ENCODE results near the gene KCNJ10. TPM values are rescaled to one million over a fixed set of nuclear protein-coding genes. Genes with fewer than 3 reads are reported as not detected.

KCNJ10 gene
- total RNA-seq, 2 experiments from 2014 or later, result 0.29 TPM; not detected in 1

DNA sequence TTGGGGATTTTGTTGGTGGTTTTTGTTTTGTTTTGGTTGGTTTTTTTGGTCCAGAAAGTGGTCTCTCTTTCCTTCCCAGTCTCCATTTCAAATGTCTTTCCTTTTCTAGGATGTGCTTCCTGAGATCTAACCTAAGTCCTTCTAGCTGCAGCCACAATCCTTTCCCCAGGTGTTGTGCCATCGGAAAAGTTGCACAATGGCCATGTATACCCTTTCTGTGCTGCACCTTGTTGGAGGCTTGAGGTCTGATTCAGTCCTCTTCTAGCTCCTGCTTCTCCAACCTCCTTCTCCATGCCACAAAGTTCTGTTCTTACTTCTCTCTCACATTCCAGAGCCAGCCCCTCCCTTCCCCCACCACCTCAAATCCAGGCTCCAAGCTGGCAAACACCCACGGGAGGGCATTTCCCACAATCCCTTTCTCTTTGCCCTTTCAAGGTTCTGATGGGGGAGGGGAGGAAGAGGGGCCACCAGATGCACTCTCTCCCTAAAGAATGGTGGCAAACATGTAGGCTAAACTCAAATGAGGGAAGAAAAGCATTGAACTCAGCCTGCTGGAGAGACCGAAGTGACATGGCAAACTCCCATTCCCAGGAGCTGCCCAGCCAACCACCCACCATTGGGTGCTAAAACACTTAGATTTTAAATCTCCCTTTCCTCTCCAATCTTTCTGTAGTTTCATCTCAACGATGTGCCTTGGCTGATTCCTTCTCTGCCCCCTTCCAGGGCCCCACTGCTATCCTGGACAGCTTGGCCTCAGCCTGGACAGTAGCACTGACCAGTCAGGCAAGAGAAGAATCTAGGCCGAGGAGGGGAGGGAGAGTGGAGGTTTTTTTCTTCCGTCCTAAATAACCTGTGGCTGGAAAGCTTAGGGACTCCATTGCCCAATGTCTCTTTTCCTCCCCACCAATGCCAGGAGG, 2.9 kb downstream of the KCNJ10 start:
- ChIA-PET CTCF (ENCODE audit: unreplicated experiment) (interaction anchor here (0.6 to 1.4 kb wide), 2 partner anchors 14 to 57 kb away, joined by 4 to 6 read pairs; partner anchors contain the start of gene KCNJ9), POLR2A (interaction anchor here (0.6 kb wide), 1 partner anchor 68 kb away, joined by 3 read pairs; no protein-coding TSS in a partner anchor)
- no peaks in the 10 kb centered on the region for H3K9me3 ChIP-seq (ENCODE audit: low read length)
- H3K9me2 ChIP-seq (ENCODE audit: insufficient read depth, low read length), result no peaks in the 10 kb centered on the region
- TF ChIP-seq, protein P1, sequence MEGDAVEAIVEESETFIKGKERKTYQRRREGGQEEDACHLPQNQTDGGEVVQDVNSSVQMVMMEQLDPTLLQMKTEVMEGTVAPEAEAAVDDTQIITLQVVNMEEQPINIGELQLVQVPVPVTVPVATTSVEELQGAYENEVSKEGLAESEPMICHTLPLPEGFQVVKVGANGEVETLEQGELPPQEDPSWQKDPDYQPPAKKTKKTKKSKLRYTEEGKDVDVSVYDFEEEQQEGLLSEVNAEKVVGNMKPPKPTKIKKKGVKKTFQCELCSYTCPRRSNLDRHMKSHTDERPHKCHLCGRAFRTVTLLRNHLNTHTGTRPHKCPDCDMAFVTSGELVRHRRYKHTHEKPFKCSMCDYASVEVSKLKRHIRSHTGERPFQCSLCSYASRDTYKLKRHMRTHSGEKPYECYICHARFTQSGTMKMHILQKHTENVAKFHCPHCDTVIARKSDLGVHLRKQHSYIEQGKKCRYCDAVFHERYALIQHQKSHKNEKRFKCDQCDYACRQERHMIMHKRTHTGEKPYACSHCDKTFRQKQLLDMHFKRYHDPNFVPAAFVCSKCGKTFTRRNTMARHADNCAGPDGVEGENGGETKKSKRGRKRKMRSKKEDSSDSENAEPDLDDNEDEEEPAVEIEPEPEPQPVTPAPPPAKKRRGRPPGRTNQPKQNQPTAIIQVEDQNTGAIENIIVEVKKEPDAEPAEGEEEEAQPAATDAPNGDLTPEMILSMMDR (conservative IDR thresholded peaks at IDR 0.05; ENCODE audit: low read length), result no peak
- no peak for TF ChIP-seq EZH2phosphoT487 (IDR thresholded peaks at IDR 0.05; ENCODE audit: borderline replicate concordance, low read depth, low read length)
- H2AFZ ChIP-seq (ENCODE audit: low read length), result no peak overlapping the region
- no peak overlapping the region for H3K27ac ChIP-seq (ENCODE audit: low read depth, low read length, poor library complexity, severe bottlenecking)
- no peak for DNase-seq (ENCODE audit: low spot score)
- intact Hi-C loops (cut with micrococcal nuclease; ENCODE audit: unreplicated experiment), result no loop called here
- BruUV-seq (replicated peaks), result no TSS peak
- no peaks in the 10 kb centered on the region for H4K20me1 ChIP-seq (ENCODE audit: insufficient read depth, low read length)
- no peaks in the 10 kb centered on the region for H3K79me2 ChIP-seq (ENCODE audit: insufficient read depth, low read depth, low read length)
- no peak overlapping the region for H3K4me2 ChIP-seq (ENCODE audit: low read length)
- no peak overlapping the region for H3K4me3 ChIP-seq (ENCODE audit: low read depth, low read length, poor library complexity, severe bottlenecking)
- no peaks in the 10 kb centered on the region for H3K36me3 ChIP-seq (ENCODE audit: insufficient read depth, low read length)
- H3K4me1 ChIP-seq (ENCODE audit: insufficient read depth, low read length, poor library complexity, severe bottlenecking), result peaks cover 17% of the 10 kb centered on the region

DNA sequence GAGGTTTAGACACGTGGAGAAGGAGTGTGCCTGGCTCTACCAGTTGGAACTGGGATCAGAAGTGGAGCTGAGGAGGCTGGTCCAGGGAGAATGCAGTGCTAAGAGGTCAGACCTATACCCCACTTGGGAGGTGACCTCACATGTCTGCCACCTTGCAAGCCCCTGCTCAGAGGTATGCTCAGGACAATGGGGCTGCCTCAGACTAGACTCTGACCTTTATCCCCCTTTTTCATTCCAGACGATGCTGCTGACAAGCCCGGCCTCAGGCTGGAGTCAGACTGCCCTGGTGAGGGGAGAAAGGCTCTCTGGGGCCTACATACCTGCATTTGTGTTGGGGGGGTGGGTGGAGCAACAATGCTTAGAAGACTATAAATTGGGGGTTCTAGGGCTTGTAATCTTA, 5.2 kb downstream of the KCNJ10 start:
- H3K4me3 ChIP-seq (ENCODE audit: low read depth, low read length, poor library complexity, severe bottlenecking), result no peak overlapping the region
- H3K4me2 ChIP-seq (ENCODE audit: low read length), result no peak overlapping the region
- no peaks in the 10 kb centered on the region for H3K36me3 ChIP-seq (ENCODE audit: insufficient read depth, low read length)
- H3K9me2 ChIP-seq (ENCODE audit: insufficient read depth, low read length), result no peaks in the 10 kb centered on the region
- POLR2A ChIA-PET, result no interaction called here
- peaks cover 3% of the 10 kb centered on the region for H3K4me1 ChIP-seq (ENCODE audit: insufficient read depth, low read length, poor library complexity, severe bottlenecking)
- no peaks in the 10 kb centered on the region for H4K20me1 ChIP-seq (ENCODE audit: insufficient read depth, low read length)
- TF ChIP-seq, protein P1 (conservative IDR thresholded peaks at IDR 0.05; ENCODE audit: low read length), result no peak
- no peak for TF ChIP-seq EZH2phosphoT487 (IDR thresholded peaks at IDR 0.05; ENCODE audit: borderline replicate concordance, low read depth, low read length)
- no TSS peak for BruUV-seq (replicated peaks)
- intact Hi-C loops (cut with micrococcal nuclease; ENCODE audit: unreplicated experiment), result no loop called here
- H3K9me3 ChIP-seq (ENCODE audit: low read length), result no peaks in the 10 kb centered on the region
- CTCF ChIA-PET (ENCODE audit: unreplicated experiment), result no interaction called here
- no peaks in the 10 kb centered on the region for H3K79me2 ChIP-seq (ENCODE audit: insufficient read depth, low read depth, low read length)
- H2AFZ ChIP-seq (ENCODE audit: low read length), result no peak overlapping the region
- H3K27ac ChIP-seq (ENCODE audit: low read depth, low read length, poor library complexity, severe bottlenecking), result no peak overlapping the region
- DNase-seq (ENCODE audit: low spot score), result no peak

DNA sequence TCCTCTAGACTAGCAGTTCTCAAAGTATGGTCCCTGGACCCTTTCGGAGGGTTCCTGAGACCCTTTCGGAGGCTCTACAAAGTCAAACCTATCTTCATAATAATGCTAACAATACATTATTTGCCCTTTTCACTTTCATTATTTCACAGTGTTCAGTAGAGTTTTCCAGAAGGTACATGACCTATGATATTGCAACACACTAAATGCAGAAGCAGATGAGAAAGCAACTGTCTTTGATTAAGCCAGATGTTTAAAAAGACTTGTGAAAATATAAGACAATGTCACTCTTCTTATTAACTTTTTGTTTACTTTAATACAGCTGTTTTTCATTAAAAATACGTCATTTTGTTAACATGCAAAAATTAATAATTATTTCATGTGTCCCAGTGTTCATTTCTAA, 5.8 kb downstream of the KCNJ10 start:
- CTCF ChIA-PET (ENCODE audit: unreplicated experiment), result interaction anchor here (1.0 kb wide), 1 partner anchor 10 kb away, joined by 3 read pairs; no protein-coding TSS in a partner anchor

More for the DNA sequence above, 5.8 kb downstream of the KCNJ10 start:
- H3K4me1 ChIP-seq (ENCODE audit: insufficient read depth, low read length, poor library complexity, severe bottlenecking), result no peaks in the 10 kb centered on the region
- no peak for TF ChIP-seq EZH2phosphoT487 (IDR thresholded peaks at IDR 0.05; ENCODE audit: borderline replicate concordance, low read depth, low read length)
- TF ChIP-seq, protein P1 (conservative IDR thresholded peaks at IDR 0.05; ENCODE audit: low read length), result no peak
- H3K4me3 ChIP-seq (ENCODE audit: low read depth, low read length, poor library complexity, severe bottlenecking), result no peak overlapping the region
- POLR2A ChIA-PET, result no interaction called here
- no peak overlapping the region for H3K4me2 ChIP-seq (ENCODE audit: low read length)
- H2AFZ ChIP-seq (ENCODE audit: low read length), result no peak overlapping the region
- no peak overlapping the region for H3K27ac ChIP-seq (ENCODE audit: low read depth, low read length, poor library complexity, severe bottlenecking)
- no peaks in the 10 kb centered on the region for H3K9me3 ChIP-seq (ENCODE audit: low read length)
- H3K79me2 ChIP-seq (ENCODE audit: insufficient read depth, low read depth, low read length), result no peaks in the 10 kb centered on the region
- no peak for DNase-seq (ENCODE audit: low spot score)
- intact Hi-C loops (cut with micrococcal nuclease; ENCODE audit: unreplicated experiment), result no loop called here
- H3K36me3 ChIP-seq (ENCODE audit: insufficient read depth, low read length), result no peaks in the 10 kb centered on the region
- BruUV-seq (replicated peaks), result no TSS peak
- no peaks in the 10 kb centered on the region for H4K20me1 ChIP-seq (ENCODE audit: insufficient read depth, low read length)
- H3K9me2 ChIP-seq (ENCODE audit: insufficient read depth, low read length), result no peaks in the 10 kb centered on the region
